HepG2 (cell line): Measurements from ENCODE around the gene NOC2L. TPM values are rescaled to one million over a fixed set of nuclear protein-coding genes. Genes with fewer than 3 reads are reported as not detected.

Source experiments
- CEBPG ChIP-seq: IDR thresholded peaks from 2 replicates; pipeline ENCODE4 v1.6.1; 2016
- DZIP1 ChIP-seq: sonication (generic); formaldehyde crosslinking; IDR thresholded peaks from 2 replicates; pipeline ENCODE4 v1.5.0; 2020; ENCODE audit warnings: mild to moderate bottlenecking, missing genetic modification reagents
- FOXJ3 ChIP-seq: sonication (generic); formaldehyde crosslinking; IDR thresholded peaks from 2 replicates; pipeline ENCODE4 v1.4.0; 2020; ENCODE audit warnings: missing genetic modification reagents, mild to moderate bottlenecking, borderline replicate concordance
- KDM2A ChIP-seq: sonication (generic); formaldehyde crosslinking; IDR thresholded peaks from 2 replicates; pipeline ENCODE4 v1.4.0; 2020; ENCODE audit warnings: low read depth, missing genetic modification reagents, borderline replicate concordance
- MTF1 ChIP-seq: sonication (generic); formaldehyde crosslinking; IDR thresholded peaks from 2 replicates; pipeline ENCODE4 v1.5.0; 2020; ENCODE audit warnings: missing genetic modification reagents
- SOX6 ChIP-seq, 2 experiments: fragments of 450-650 bp in 1 of 2; sonication (generic) in 1 of 2; formaldehyde crosslinking in 1 of 2; IDR thresholded peaks; 2 replicates each; pipeline versions ENCODE4 v1.4.0 to v1.6.1; 2017 to 2020; ENCODE audit warnings: antibody characterized with exemption in 1 of 2, mild to moderate bottlenecking in 1 of 2, missing genetic modification reagents in 1 of 2
- THAP7 ChIP-seq: sonication (generic); formaldehyde crosslinking; IDR thresholded peaks from 2 replicates; pipeline ENCODE4 v1.8.1; 2023; ENCODE audit warnings: mild to moderate bottlenecking, missing genetic modification reagents
- TOPORS ChIP-seq: sonication (generic); formaldehyde crosslinking; IDR thresholded peaks from 2 replicates; pipeline ENCODE4 v1.8.0; 2023; ENCODE audit warnings: mild to moderate bottlenecking, missing genetic modification reagents
- ZBTB26 ChIP-seq: IDR thresholded peaks from 2 replicates; pipeline ENCODE4 v1.6.1; 2016; ENCODE audit warnings: missing compliant biosample characterization, missing genetic modification reagents, borderline replicate concordance
- ZMAT3 ChIP-seq: sonication (generic); formaldehyde crosslinking; conservative IDR thresholded peaks from 2 replicates; pipeline ENCODE4 v1.7.0; 2021; ENCODE audit warnings: missing genetic modification reagents
- ZNF275 ChIP-seq: sonication (generic); formaldehyde crosslinking; IDR thresholded peaks from 2 replicates; pipeline ENCODE4 v1.8.0; 2022; ENCODE audit warnings: missing genetic modification reagents, mild to moderate bottlenecking, inconsistent platforms, borderline replicate concordance
- ZNF280B ChIP-seq: sonication (generic); formaldehyde crosslinking; IDR thresholded peaks from 2 replicates; pipeline ENCODE4 v1.5.0; 2020; ENCODE audit warnings: missing genetic modification reagents, mild to moderate bottlenecking, borderline replicate concordance
- ZNF430 ChIP-seq: sonication (generic); formaldehyde crosslinking; IDR thresholded peaks from 2 replicates; pipeline ENCODE4 v1.9.0; 2021; ENCODE audit warnings: mild to moderate bottlenecking, missing genetic modification reagents
- ZNF547 ChIP-seq: sonication (generic); formaldehyde crosslinking; IDR thresholded peaks from 2 replicates; pipeline ENCODE4 v1.5.1; 2020; ENCODE audit warnings: mild to moderate bottlenecking, missing genetic modification reagents
- ZNF615 ChIP-seq: sonication (generic); formaldehyde crosslinking; IDR thresholded peaks from 2 replicates; pipeline ENCODE4 v1.5.0; 2020; ENCODE audit warnings: mild to moderate bottlenecking, missing genetic modification reagents, borderline replicate concordance
- ZNF746 ChIP-seq: sonication (generic); formaldehyde crosslinking; IDR thresholded peaks from 2 replicates; pipeline ENCODE4 v1.8.0; 2022; ENCODE audit warnings: mild to moderate bottlenecking, missing genetic modification reagents
- polyA plus RNA-seq, 8 experiments: library from polyadenylated mRNA; depleted of rRNA in 3 of 8; stranded (reverse) in 7 of 8; unstranded in 1 of 8; fragments of >200 nt; fragmentation: Illumina TruSeq in 4 of 8; extraction: Trizol in 4 of 8; gene quantifications; 2 replicates each; pipeline versions ENCODE4 v1.2.1 to v1.2.3, GENCODE V29; 2011 to 2016; ENCODE audit warnings: low read depth in 4 of 8, missing spikeins in 1 of 8, mixed read lengths in 1 of 8; ENCODE audit not compliant: insufficient read depth in 1 of 8
- total RNA-seq, 5 experiments: library from RNA; depleted of rRNA; stranded (reverse); fragments of >200 nt; fragmentation: Illumina TruSeq; extraction: Trizol; gene quantifications; 2 replicates each; pipeline ENCODE4 v1.2.3, GENCODE V29; 2016; ENCODE audit warnings: low read depth in 1 of 5

The NOC2L gene
- total and polyA plus RNA-seq, 2 of the 13 experiments (the other 11 are each of a cell fraction or from before 2014, with no cell fraction given) = 32.0 to 103 TPM

GRCh38 chr1:904310-904950 is 54.6 kb downstream of the NOC2L start (continued):
- no peak for TF ChIP-seq FOXJ3 (CRISPR knock-in tag)
- peak; percentile 59; the same call in 1 of the 2 replicates for TF ChIP-seq ZMAT3 (CRISPR knock-in tag)
- TF ChIP-seq ZNF746 = no peak
- TF ChIP-seq SOX6 (IDR thresholded peaks at IDR 0.05) = no peak
- no peak for TF ChIP-seq SOX6 (CRISPR knock-in tag; IDR thresholded peaks at IDR 0.05)
- TF ChIP-seq CEBPG (CRISPR knock-in tag) = no peak
- 0 out of 2 replicates have a peak, but pooled peaks have one; percentile 52 for TF ChIP-seq DZIP1 (CRISPR knock-in tag)
- TF ChIP-seq MTF1 (CRISPR knock-in tag) = no peak
- TF ChIP-seq ZNF615 (CRISPR knock-in tag) = no peak
- no peak for TF ChIP-seq THAP7 (CRISPR knock-in tag)
- peak; percentile 76; the same call in 1 of the 2 replicates for TF ChIP-seq ZNF547 (CRISPR knock-in tag)
- TF ChIP-seq TOPORS (CRISPR knock-in tag) = no peak
- TF ChIP-seq ZNF430 (CRISPR knock-in tag) = peak; percentile 67; the same call in 1 of the 2 replicates
- peak; percentile 78 for TF ChIP-seq KDM2A (CRISPR knock-in tag)
- no peak for TF ChIP-seq ZNF275 (CRISPR knock-in tag)
- TF ChIP-seq ZNF280B (CRISPR knock-in tag) = no peak
- TF ChIP-seq ZBTB26 (CRISPR knock-in tag) = no peak
